Mesendoderm (in vitro differentiated cells): Measurements from ENCODE around the gene FSD2.

Experiments used
- DNase-seq: peaks from one replicate; pipeline ENCODE4 v3.0.0; 2013
- H2AK5ac ChIP-seq: 2 replicates; pipeline ENCODE4 v1.6.1; 2013; ENCODE audit warnings: low read length, inconsistent platforms
- H2BK120ac ChIP-seq: 2 replicates; pipeline ENCODE4 v1.6.1; 2013; ENCODE audit warnings: low read depth, mild to moderate bottlenecking, low read length, moderate library complexity, mixed read lengths
- H2BK15ac ChIP-seq: replicated peaks from 2 replicates; pipeline ENCODE4 v1.6.1; 2013; ENCODE audit warnings: low read depth, mild to moderate bottlenecking, moderate library complexity
- H2BK5ac ChIP-seq: 2 replicates; pipeline ENCODE4 v1.6.1; 2013; ENCODE audit warnings: low read length, inconsistent platforms
- H3K18ac ChIP-seq: 2 replicates; pipeline ENCODE4 v1.6.1; 2013; ENCODE audit warnings: mild to moderate bottlenecking, low read length, mixed read lengths
- H3K23ac ChIP-seq: one replicate; pipeline ENCODE4 v1.6.1; 2013; ENCODE audit warnings: low read length
- H3K27ac ChIP-seq: 2 replicates; pipeline ENCODE4 v1.5.1; 2013; ENCODE audit warnings: low read depth, mild to moderate bottlenecking, inconsistent platforms, low read length, moderate library complexity
- H3K27me3 ChIP-seq: 2 replicates; pipeline ENCODE4 v1.6.1; 2013; ENCODE audit warnings: low read length, control low read depth, mild to moderate bottlenecking, inconsistent platforms; ENCODE audit not compliant: insufficient read depth, poor library complexity
- H3K36me3 ChIP-seq: 2 replicates; pipeline ENCODE4 v1.6.1; 2013; ENCODE audit warnings: low read length, inconsistent platforms; ENCODE audit not compliant: control insufficient read depth, insufficient read depth
- H3K4ac ChIP-seq: one replicate; pipeline ENCODE4 v1.6.1; 2013; ENCODE audit warnings: low read depth, mild to moderate bottlenecking, low read length, moderate library complexity
- H3K4me1 ChIP-seq: 2 replicates; pipeline ENCODE4 v1.6.1; 2013; ENCODE audit warnings: low read depth, low read length, inconsistent platforms; ENCODE audit not compliant: control insufficient read depth
- H3K4me2 ChIP-seq: 2 replicates; pipeline ENCODE4 v1.6.1; 2013; ENCODE audit warnings: low read length
- H3K4me3 ChIP-seq: 2 replicates; pipeline ENCODE4 v1.5.1; 2013; ENCODE audit warnings: mild to moderate bottlenecking, low read length
- H3K56ac ChIP-seq: one replicate; pipeline ENCODE4 v1.6.1; 2013; ENCODE audit warnings: low read length
- H3K79me1 ChIP-seq: 2 replicates; pipeline ENCODE4 v1.6.1; 2013; ENCODE audit warnings: low read length, inconsistent platforms
- H3K79me2 ChIP-seq: 2 replicates; pipeline ENCODE4 v1.6.1; 2013; ENCODE audit warnings: mild to moderate bottlenecking, low read length; ENCODE audit not compliant: control insufficient read depth, insufficient read depth
- H3K9ac ChIP-seq: 2 replicates; pipeline ENCODE4 v1.6.1; 2013; ENCODE audit warnings: low read length, inconsistent platforms
- H4K5ac ChIP-seq: one replicate; pipeline ENCODE4 v1.6.1; 2013; ENCODE audit warnings: low read length
- H4K8ac ChIP-seq: one replicate; pipeline ENCODE4 v1.6.1; 2013; ENCODE audit warnings: low read depth, mild to moderate bottlenecking, control low read depth, low read length, moderate library complexity
- WGBS: extraction: QIAGEN DNeasy Blood & Tissue Kit; methylation state at CpG from one replicate; pipeline ENCODE4 v1.1.7; 2013; ENCODE audit warnings: low lambda C conversion rate, missing lambda C conversion rate; ENCODE audit not compliant: insufficient coverage; ENCODE audit errors: extremely low coverage; 5-methylcytosine and 5-hydroxymethylcytosine counted together

Gene FSD2

DNA sequence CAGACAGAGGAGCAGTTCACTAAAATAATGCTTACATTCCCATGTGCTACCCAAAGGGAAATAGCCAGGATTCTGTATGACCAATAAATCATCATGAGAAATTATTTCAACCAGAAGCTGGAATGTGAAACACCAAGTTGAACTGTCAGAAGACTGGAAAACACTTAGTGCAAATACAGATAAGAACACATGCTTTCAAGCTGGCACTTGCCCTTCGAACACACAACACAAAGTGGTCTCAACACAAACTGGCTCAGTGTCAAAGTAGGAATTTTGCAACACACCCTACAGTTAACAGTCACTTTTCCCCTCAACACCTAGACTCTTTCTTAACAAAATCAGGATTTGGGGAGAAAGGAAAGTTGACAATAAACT is 1.3 kb downstream of the FSD2 start:
- H2BK5ac ChIP-seq: no peak overlapping the region
- H3K36me3 ChIP-seq: no peaks in the 10 kb centered on the region
- H3K27ac ChIP-seq: no peak overlapping the region
- no peak overlapping the region for H3K4ac ChIP-seq
- H3K79me1 ChIP-seq: no peaks in the 10 kb centered on the region
- no peak overlapping the region for H3K23ac ChIP-seq
- no peaks in the 10 kb centered on the region for H3K4me1 ChIP-seq
- no CpG with 5 or more reads among the region's 1 CpG for WGBS
- H2BK120ac ChIP-seq: no peak overlapping the region
- no peak overlapping the region for H2AK5ac ChIP-seq
- no peak for DNase-seq
- H3K4me2 ChIP-seq: no peak overlapping the region
- H3K27me3 ChIP-seq: no peaks in the 10 kb centered on the region
- H4K8ac ChIP-seq: no peak overlapping the region
- H2BK15ac ChIP-seq: no peak overlapping the region
- no peak overlapping the region for H3K56ac ChIP-seq
- H4K5ac ChIP-seq: no peak overlapping the region
- no peaks in the 10 kb centered on the region for H3K79me2 ChIP-seq
- H3K9ac ChIP-seq: no peak overlapping the region
- no peak overlapping the region for H3K4me3 ChIP-seq
- no peak overlapping the region for H3K18ac ChIP-seq

DNA sequence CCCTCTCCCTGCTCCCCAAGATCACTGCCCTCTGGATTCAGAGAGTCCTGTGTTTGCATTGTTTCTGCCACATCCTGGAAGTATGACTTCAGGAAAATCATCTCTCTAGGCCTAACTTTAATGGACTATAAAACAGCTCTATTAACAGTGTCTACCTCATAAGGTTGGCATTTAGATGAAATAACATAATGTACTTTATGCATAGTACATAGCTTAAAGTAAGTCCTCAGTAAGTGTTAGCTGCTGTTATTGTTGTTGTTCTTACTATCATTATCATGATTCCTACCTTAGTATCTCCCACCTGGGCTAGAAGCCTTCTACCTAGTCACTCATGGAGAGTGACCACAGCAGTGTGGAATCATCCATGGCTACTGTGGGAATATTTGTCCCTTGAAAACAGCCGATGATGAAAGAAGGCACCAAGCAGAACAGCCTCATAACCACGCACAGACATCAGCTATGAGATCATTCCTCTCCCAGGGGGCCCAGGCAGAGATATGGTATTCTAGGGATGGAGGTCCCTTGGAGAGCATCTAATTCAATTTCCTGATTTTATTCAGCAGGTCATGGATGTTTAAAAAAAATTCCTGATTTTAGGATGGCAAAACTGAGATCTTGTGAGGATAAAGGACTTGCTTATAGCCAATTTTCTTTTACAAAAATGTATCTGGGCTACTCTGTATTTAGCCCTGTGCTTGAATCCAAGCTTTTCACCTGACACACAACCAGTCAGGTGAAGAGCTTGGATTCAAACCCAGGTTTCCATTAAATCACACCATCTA is 1.9 kb downstream of the FSD2 start:
- Histone ChIP-seq H4K5ac (no peak overlapping the region), H3K27ac (no peak overlapping the region), H2AK5ac (no peak overlapping the region), H3K4me3 (no peak overlapping the region), H3K4ac (no peak overlapping the region), H3K36me3 (no peaks in the 10 kb centered on the region), H3K9ac (no peak overlapping the region), H3K27me3 (no peaks in the 10 kb centered on the region), H3K79me1 (no peaks in the 10 kb centered on the region), H2BK5ac (no peak overlapping the region), H4K8ac (no peak overlapping the region), H3K56ac (no peak overlapping the region), H2BK120ac (no peak overlapping the region), H3K4me1 (no peaks in the 10 kb centered on the region), H3K79me2 (no peaks in the 10 kb centered on the region), H2BK15ac (no peak overlapping the region), H3K18ac (no peak overlapping the region), H3K4me2 (no peak overlapping the region), H3K23ac (no peak overlapping the region)
- WGBS: no CpG with 5 or more reads among the region's 2 CpGs
- no peak for DNase-seq

DNA sequence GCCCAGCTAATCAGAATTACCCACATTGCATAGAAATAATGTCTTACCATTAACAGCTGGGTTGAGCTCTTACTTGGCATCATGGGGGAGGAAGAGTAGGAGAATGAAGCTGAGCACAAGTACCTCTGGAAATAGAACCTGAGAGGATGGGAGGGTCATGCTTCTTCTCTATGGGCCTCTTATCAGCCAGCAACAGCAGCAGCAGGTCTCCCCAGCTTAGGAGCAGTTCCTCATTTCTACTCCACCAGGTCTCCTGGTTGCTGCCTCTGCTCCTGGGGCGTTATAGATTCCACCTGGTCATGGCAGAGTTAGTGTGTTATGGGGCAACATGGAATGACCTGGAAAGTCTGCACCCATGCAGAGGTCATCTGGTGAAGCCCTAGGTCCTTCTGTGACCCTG is 3.4 kb downstream of the FSD2 start:
- Histone ChIP-seq H4K8ac (no peak overlapping the region), H2BK120ac (no peak overlapping the region), H3K56ac (no peak overlapping the region), H3K9ac (no peak overlapping the region), H2BK15ac (no peak overlapping the region), H3K79me1 (no peaks in the 10 kb centered on the region), H3K4ac (no peak overlapping the region), H3K27me3 (no peaks in the 10 kb centered on the region), H3K4me1 (no peaks in the 10 kb centered on the region), H3K23ac (no peak overlapping the region), H4K5ac (no peak overlapping the region), H3K4me2 (no peak overlapping the region), H2BK5ac (no peak overlapping the region), H3K36me3 (no peaks in the 10 kb centered on the region), H2AK5ac (no peak overlapping the region), H3K4me3 (no peak overlapping the region), H3K18ac (no peak overlapping the region), H3K79me2 (no peaks in the 10 kb centered on the region), H3K27ac (no peak overlapping the region)
- no CpG with 5 or more reads among the region's 1 CpG for WGBS
- DNase-seq: no peak

GRCh38 chr15:82799183-82799841 is 6.6 kb downstream of the FSD2 start:
- Histone ChIP-seq H3K27me3 (no peaks in the 10 kb centered on the region), H3K4ac (no peak overlapping the region), H3K27ac (no peak overlapping the region), H2BK5ac (no peak overlapping the region), H3K4me3 (no peak overlapping the region), H3K4me1 (no peaks in the 10 kb centered on the region), H3K79me1 (no peaks in the 10 kb centered on the region), H3K56ac (no peak overlapping the region), H3K4me2 (no peak overlapping the region), H4K5ac (no peak overlapping the region), H2BK15ac (no peak overlapping the region), H4K8ac (no peak overlapping the region), H3K79me2 (no peaks in the 10 kb centered on the region), H3K23ac (no peak overlapping the region), H3K18ac (no peak overlapping the region), H3K36me3 (no peaks in the 10 kb centered on the region), H2AK5ac (no peak overlapping the region), H3K9ac (no peak overlapping the region), H2BK120ac (no peak overlapping the region)
- no CpG with 5 or more reads among the region's 7 CpGs for WGBS
- no peak for DNase-seq

DNA sequence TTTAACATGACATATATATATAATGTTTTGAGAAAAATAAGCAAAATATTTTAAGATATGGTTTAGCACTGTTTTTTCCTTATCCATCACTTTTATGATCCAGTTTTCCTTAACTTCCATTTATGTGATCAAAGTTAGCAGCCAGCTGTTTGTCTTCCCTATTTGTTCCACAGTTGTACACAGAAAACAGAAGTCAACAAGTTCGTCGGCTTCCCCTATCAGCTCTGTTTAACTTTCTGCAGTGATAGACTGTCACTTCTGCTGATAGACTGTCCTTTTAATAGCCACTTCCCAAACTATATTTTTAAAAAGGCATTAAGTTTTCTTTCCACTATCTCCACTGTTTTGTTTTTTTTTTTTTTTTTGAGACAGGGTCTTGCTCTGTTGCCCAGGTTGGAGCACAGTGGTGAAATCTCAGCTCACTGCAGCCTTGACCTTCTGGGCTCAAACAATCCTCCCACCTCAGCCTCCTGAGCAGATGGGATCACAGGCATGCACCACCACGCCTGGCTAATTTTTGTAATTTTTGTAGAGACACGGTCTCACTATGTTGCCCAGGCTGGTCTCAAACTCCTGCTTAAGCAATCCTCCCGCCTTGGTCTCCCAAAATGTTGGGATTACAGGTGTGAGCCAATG is 7.2 kb downstream of the FSD2 start:
- Histone ChIP-seq H4K8ac (no peak overlapping the region), H3K4me2 (no peak overlapping the region), H2AK5ac (no peak overlapping the region), H3K4ac (no peak overlapping the region), H3K18ac (no peak overlapping the region), H2BK120ac (no peak overlapping the region), H2BK5ac (no peak overlapping the region), H3K9ac (no peak overlapping the region), H3K23ac (no peak overlapping the region), H3K36me3 (no peaks in the 10 kb centered on the region), H3K4me3 (no peak overlapping the region), H3K27me3 (no peaks in the 10 kb centered on the region), H3K27ac (no peak overlapping the region), H4K5ac (no peak overlapping the region), H3K79me1 (no peaks in the 10 kb centered on the region), H3K79me2 (no peaks in the 10 kb centered on the region), H3K56ac (no peak overlapping the region), H3K4me1 (no peaks in the 10 kb centered on the region), H2BK15ac (no peak overlapping the region)
- no CpG with 5 or more reads among the region's 5 CpGs for WGBS
- no peak for DNase-seq
